Lung microvascular endothelial cell (primary cell): ENCODE results near the gene CENPV. TPM values are rescaled to one million over a fixed set of nuclear protein-coding genes. Genes with fewer than 3 reads are reported as not detected.
"Not testable (repeated sequence)": the region's sequence is repeated elsewhere in the genome, so short reads cannot be mapped to it uniquely, and the experiment has no call there.

ENCODE experiments used
- DNase-seq, 2 donors: peaks; one replicate each; pipeline versions ENCODE4 v3.0.0 to v3.0.0-alpha.2; 2010; ENCODE audit warnings: low read depth in 2 of 2
- total RNA-seq: library from RNA; depleted of rRNA; stranded (reverse); fragments of >200 nt; gene quantifications from 2 replicates; pipeline ENCODE4 v1.2.1, GENCODE V29; 2014

The CENPV gene
- total RNA-seq, 1 donor from 2014 or later = 2.8 TPM

DNA sequence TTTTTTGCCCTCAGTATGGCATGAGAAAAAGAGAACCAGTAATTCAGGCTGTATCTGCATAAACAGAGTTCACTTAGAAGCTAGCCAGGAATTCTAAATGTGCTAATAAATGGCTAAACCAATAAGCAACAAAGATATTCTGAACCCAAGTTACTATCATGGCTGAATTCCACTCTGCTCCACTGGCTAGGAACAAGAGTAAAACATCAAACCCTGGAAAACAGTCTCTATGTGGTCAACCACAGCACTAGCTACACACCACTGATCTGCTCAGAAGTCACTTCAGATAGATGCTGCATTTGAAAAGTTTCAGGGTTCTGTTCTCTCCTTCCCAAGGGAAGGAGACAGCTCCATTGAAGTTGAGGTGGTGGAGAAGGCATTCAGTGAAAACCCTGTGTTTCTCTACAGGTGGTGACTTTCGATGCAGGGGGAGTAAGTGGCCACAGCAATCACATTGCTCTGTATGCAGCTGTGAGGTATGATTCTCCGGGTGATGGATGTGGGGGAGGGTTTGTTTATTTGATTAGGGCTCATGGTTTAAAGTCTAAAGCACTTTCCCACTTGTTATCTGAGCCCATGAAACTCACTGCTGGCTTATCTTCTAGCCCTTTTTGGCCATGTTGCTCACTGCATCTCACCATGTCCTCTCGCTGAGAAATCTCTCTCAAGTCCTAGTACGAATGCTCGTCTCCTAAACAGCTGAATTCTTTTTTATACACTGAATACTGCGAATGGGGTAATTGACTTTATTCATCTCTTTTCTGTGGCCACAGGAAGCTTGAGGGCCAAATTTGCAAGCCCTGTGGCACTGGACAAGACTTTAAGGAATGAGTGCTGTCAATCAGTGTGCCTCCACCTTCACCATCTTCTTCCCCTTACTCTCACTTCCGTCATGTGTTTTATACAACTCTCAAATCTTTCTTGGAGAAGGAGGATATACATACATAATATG is 39.9 kb downstream of the CENPV start:
- no peak for DNase-seq

DNA sequence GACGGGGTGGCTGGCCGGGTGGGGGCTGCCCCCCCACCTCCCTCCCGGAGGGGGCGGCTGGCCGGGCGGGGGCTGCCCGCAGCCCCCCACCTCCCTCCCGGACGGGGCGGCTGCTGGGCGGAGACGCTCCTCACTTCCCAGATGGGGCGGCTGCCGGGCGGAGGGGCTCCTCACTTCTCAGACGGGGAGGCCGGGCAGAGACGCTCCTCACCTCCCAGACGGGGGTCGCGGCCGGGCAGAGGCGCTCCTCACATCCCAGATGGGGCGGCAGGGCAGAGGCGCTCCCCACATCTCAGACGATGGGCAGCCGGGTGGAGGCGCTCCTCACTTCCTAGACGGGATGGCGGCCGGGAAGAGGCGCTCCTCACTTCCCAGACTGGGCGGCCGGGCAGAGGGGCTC is 41.2 kb downstream of the CENPV start:
- DNase-seq = not testable (repeated sequence)

DNA sequence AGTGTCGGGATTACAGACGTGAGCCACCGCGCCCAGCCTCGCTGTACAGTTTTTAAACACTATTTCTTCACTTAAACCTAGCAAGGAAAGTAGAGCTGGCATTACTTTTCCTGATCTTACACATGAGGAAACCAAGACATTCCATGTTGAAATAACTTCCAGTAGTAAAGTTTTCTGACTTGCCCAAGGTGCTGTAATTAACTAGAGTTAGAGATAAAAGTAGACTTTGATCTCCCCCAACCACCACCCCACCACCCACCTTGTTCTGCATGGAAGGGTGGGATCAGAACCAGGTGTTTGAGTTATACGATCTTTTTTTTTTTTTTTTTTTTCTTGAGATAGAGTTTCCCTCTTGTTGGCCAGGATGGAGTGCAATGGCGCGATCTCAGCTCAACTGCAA is 47.1 kb downstream of the CENPV start:
- no peak for DNase-seq

DNA sequence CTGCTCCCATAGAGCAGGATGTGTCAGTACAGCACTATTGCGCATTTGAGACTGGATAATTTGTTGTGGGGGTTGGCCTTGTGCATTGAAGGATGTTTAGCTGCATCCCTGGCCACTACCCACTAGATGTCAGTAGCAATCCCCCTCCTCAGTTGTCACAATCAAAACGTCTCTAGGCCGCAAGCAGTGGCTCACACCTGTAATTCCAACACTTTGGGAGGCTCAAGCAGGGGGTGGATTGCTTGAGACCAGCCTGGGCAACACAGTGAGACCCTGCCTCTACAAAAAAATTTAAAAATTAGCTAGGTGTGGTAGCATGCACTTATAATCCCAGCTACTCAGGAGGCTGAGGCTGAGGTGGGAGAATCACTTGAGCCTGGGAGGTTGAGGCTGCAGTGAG is 48.4 kb downstream of the CENPV start:
- DNase-seq = peak; percentile 41 to 53

DNA sequence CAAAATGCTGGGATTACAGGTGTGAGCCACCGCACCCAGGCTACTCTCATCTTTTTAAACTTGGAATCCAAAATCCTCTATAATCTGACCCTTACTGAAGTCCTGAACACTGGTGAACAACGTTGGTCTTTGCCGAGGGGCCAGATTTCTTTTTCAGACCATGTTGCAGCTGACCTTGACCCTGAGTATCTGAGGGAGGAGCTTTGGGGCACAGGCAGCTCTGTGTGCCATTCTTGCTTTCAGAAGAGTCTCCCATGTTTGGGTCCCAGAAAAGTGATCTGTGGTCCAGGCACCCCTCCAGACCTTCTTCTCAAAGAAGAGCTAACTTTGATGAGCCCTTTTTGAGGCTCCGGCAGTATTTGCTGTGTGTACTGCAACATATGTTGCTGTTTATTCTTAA is 50.4 kb downstream of the CENPV start:
- no peak for DNase-seq

DNA sequence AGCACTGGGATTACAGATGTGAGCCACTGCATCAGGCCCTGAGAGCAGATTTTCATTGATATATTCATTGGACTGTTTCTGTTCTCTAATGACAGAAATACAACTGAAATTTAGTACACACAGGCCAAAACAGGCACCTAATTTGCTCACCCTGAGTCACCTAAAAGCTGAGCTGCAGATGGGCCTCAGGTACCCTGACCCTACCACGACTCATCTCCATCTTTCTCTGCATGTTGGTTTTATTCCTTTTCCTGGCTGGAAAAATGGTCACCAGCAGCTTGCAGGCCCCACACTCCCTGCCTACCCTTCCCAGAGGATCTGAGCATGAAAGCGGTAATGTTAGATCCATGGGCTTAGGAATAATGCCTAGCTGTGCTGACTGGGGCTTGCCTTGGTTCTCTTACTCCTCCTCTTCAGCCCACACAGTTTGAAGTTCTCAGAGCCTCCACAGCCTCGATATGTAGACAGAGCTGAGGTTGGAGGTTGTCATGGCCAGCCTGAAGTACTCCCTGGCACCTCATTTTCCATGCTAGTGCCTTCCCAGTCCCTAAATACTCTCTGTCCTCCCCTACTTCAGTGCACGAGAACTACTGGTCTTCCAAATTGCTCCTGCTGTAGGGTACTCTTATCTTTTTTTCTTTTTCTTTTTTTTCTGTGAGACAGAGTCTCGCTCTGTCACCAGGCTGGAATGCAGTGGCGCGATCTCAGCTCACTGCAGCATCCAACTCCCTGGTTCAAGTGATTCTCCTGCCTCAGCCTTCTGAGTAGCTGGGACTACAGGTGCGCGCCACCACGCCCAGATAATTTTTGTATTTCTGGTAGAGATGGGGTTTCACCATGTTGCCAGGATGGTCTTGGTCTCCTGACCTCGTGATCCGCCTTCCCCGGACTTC is 51.1 kb downstream of the CENPV start:
- no peak for DNase-seq

DNA sequence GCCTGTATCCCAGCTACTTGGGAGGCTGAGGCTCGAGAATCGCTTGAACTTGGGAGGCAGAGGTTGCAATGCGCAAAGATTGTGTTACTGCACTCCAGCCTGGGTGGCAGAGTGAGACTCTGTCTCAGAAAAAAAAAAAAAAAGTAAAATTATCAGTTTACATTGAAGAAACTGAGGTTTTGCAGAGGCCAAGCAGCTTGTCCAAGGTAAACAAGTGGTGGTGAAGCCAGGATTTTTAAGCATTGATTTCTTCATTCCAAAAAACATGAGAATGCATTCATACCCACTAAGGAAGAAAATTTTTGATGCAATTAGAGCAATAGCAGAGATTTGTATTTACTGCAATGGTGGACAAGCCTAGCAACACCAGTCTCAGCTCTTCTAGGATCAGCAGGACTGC is 52.7 kb downstream of the CENPV start:
- no peak for DNase-seq

DNA sequence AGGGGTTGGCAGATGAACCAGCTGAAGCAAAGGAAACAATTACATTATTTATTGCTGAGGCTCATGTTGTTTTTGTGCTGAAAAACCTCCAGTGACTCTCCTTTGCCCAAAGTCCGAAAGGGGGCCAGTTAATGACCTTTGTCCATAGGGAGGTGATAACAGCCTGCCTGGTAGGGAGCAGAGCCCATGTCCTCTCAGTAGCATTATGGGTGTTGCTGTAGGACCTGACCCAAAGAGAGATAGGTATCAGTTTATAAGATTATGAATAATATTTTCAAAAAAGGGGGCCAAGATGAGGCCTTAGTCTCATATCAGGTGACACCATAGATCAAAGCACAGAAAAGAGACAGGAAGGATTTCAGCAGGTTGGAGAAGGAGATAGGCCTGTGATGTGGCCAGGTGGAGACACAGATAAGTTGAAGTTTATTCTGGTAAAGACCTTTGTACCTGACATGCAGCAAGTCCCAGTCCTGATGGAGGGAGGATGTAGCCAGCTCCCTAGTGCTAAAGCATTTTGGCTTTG is 55.1 kb downstream of the CENPV start:
- no peak for DNase-seq

DNA sequence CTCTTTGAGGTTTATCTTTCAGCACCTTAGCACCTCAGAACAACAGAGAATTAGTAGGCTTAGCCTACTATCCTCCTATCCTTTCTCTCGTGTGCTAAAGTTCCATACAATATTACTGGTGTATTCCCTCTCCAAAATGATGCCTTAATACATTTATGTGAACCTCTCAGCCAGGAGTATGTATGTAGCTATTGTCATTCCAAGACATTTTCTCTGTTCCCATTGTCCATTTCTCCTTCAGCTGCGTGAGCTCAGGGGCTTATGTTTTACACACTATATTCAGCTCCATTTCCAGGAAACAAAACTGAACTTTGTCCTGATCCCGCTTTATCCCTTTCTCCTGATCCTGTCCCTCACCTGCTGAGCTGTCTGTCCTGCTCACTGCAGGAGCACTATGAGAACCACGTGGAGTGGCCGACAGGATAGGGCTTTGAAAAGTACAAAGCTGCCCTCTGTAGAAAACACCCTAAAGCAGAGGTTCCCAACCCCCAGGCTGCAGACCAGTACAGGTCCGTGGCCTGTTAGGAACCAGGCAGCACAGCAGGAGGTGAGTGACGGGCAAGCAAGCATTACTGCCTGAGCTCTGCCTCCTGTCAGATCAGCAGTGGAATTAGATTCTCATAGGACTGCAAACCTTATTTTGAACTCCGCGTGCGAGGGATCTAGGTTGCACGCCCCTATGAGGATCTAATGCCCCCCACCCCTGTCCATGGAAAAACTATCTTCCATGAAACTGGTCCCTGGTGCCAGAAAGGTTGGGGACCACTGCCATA is 55.7 kb downstream of the CENPV start:
- DNase-seq = no peak

DNA sequence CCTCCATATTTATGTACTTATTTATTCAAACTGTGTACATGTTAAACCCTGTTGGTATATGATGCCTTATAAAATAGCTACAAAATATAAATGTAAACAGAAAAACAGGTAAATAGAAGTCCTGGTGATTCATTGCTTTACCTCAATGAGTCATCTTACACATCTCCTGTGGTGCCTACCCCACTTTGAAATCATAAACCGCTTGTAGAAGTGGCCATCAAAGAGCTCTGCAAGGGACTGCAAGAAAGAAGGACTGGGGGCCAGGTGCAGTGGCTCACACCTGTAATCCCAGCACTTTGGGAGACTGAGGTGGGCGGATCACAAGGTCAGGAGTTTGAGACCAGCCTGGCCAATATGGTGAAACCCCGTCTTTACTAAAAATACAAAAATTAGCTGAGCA is 57.2 kb downstream of the CENPV start:
- DNase-seq = not testable (repeated sequence)

DNA sequence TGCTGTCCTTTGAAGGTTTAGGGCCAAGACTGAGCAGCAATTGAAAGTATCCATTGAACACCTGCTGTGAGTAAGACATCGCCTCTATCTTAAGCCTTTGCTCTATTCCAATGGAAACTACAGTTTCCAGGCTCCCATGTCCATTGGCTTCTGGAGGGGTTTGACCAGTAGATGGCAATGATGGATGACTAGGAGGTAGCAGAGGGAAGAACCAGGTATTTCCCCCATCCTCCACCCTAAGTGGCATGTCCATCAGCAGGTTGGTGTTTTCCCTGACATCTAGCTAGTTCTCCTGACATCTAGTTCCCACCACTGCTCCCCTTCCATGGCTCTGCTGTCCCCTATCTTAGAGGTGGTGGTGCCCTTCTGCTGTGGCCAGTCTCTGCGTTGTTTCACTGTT is 58.7 kb downstream of the CENPV start:
- DNase-seq = no peak

DNA sequence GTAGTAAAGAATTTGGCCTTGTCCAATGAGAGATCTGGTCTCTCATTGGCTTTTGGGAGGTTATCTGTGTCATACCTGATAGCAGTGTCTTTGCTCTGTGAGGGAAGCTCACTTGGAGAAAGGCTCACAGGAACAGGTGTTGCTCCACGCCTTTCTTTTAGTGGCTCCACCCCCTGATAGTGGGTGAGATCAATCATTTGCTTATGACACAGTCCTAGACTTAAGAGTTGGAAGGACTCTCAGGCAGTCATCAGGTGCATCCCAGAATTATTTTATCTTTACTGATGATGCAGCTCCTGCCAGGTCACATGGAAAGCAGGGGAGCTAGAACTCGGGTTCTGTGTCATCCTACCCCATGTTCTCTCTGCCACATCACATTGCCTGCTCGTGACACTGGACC is 59.3 kb downstream of the CENPV start:
- no peak for DNase-seq

Other genes starting within 250 kb of the CENPV start
- gene NCOR1, start 137.9 kb downstream of the CENPV start, total RNA-seq = 57.3 and 85.1 TPM in 2 replicates
- gene PIGL, start 136.3 kb downstream of the CENPV start, total RNA-seq = 5.7 and 7.5 TPM in 2 replicates
- gene UBB, start 27.6 kb upstream of the CENPV start, total RNA-seq = 2,180 and 2,800 TPM in 2 replicates
- 23.2 and 29.4 TPM in 2 replicates for gene TRPV2, start 62.1 kb upstream of the CENPV start, total RNA-seq
- 0.99 and 1.1 TPM in 2 replicates for gene LRRC75A, start 138.7 kb upstream of the CENPV start, total RNA-seq
- 2.0 and 2.2 TPM in 2 replicates for gene ZNF287, start 215.7 kb upstream of the CENPV start, total RNA-seq